Fibroblast of lung (primary cell): ENCODE results near the gene TMEM203.

Experiments used
- CTCF ChIP-seq, 2 donors: IDR thresholded peaks in 1 of 2; conservative IDR thresholded peaks in 1 of 2; 1 replicate in 1 of 2; 2 replicates in 1 of 2; pipeline ENCODE4 v1.5.1; 2011 to 2012; ENCODE audit warnings: low read length in 2 of 2, control low read depth in 1 of 2, inconsistent platforms in 1 of 2, low read depth in 1 of 2, mild to moderate bottlenecking in 1 of 2
- EZH2 ChIP-seq: IDR thresholded peaks from 2 replicates; pipeline ENCODE4 v1.5.1; 2012; ENCODE audit warnings: low read length, control low read depth, mild to moderate bottlenecking; ENCODE audit errors: missing control alignments

GRCh38 chr9:137157618-137158415, 47.6 kb downstream of the TMEM203 start:
- TF ChIP-seq CTCF (conservative IDR thresholded peaks at IDR 0.05 in 1 of 2, IDR thresholded peaks at IDR 0.05 in 1 of 2; ENCODE audit: low read depth in 1 of 2, low read length in 2 of 2) (no peak), EZH2 (no peak)
